Endodermal cell (in vitro differentiated cells): Measurements from ENCODE around the gene PIWIL1. TPM values are rescaled to one million over a fixed set of nuclear protein-coding genes. Genes with fewer than 3 reads are reported as not detected.

ENCODE experiments used
- DNase-seq: peaks from one replicate; pipeline ENCODE4 v3.0.0-alpha.2; 2017
- H3K27ac ChIP-seq: 2 replicates; pipeline ENCODE4 v1.5.1; 2013; ENCODE audit warnings: mild to moderate bottlenecking, low read depth, low read length, moderate library complexity
- H3K27me3 ChIP-seq: 2 replicates; pipeline ENCODE4 v1.6.1; 2013; ENCODE audit warnings: mild to moderate bottlenecking, low read length, moderate library complexity; ENCODE audit not compliant: insufficient read depth, control insufficient read depth, poor library complexity, severe bottlenecking
- H3K36me3 ChIP-seq: 2 replicates; pipeline ENCODE4 v1.7.0; 2013; ENCODE audit warnings: mild to moderate bottlenecking, low read length, moderate library complexity; ENCODE audit not compliant: control insufficient read depth, insufficient read depth
- H3K4me1 ChIP-seq: one replicate; pipeline ENCODE4 v1.7.0; 2013; ENCODE audit warnings: low read length; ENCODE audit not compliant: control insufficient read depth, insufficient read depth
- H3K4me3 ChIP-seq: 2 replicates; pipeline ENCODE4 v1.5.1; 2013; ENCODE audit warnings: mild to moderate bottlenecking, low read length, moderate library complexity
- H3K9ac ChIP-seq: 2 replicates; pipeline ENCODE4 v1.6.1; 2013; ENCODE audit warnings: mild to moderate bottlenecking, low read length, moderate library complexity; ENCODE audit not compliant: poor library complexity, severe bottlenecking; ENCODE audit errors: extremely low read depth
- H3K9me3 ChIP-seq: 2 replicates; pipeline ENCODE4 v1.6.1; 2013; ENCODE audit warnings: mild to moderate bottlenecking, low read length, moderate library complexity; ENCODE audit not compliant: control insufficient read depth
- H3K27ac Mint-ChIP-seq: 2 replicates; pipeline ENCODE4 v1.8.0; 2020; ENCODE audit warnings: mixed read lengths
- H3K27me3 Mint-ChIP-seq: 2 replicates; pipeline ENCODE4 v1.8.0; 2021; ENCODE audit warnings: mild to moderate bottlenecking, mixed read lengths; ENCODE audit not compliant: insufficient read depth
- H3K36me3 Mint-ChIP-seq: 2 replicates; pipeline ENCODE4 v1.8.0; 2020; ENCODE audit warnings: low read depth, mixed read lengths
- H3K4me1 Mint-ChIP-seq: 2 replicates; pipeline ENCODE4 v1.8.0; 2020; ENCODE audit warnings: mixed read lengths
- H3K4me3 Mint-ChIP-seq: 2 replicates; pipeline ENCODE4 v1.8.0; 2020; ENCODE audit warnings: mild to moderate bottlenecking, moderate library complexity, mixed read lengths
- H3K9me3 Mint-ChIP-seq: 2 replicates; pipeline ENCODE4 v1.8.0; 2020; ENCODE audit warnings: mild to moderate bottlenecking, mixed read lengths
- CTCF ChIP-seq: fragments of 200-600 bp; sonication (generic); conservative IDR thresholded peaks from 2 replicates; pipeline ENCODE4 v1.5.0; 2021; ENCODE audit warnings: antibody characterized with exemption, mild to moderate bottlenecking
- WGBS, 2 experiments: methylation state at CpG; one replicate each; pipeline versions ENCODE4 v1.1.5 to v1.1.7; 2013; ENCODE audit warnings: missing lambda C conversion rate in 2 of 2, mixed read lengths in 1 of 2; ENCODE audit not compliant: insufficient coverage in 1 of 2, insufficient read length in 1 of 2; 5-methylcytosine and 5-hydroxymethylcytosine counted together
- total RNA-seq, 2 donors: library from RNA; stranded (reverse); fragmentation: NEBNext Ultra II Directional in 1 of 2; extraction: Animal tissue kit (Norgen Biotek cat#: 25700) in 1 of 2; gene quantifications; 2 replicates in 1 of 2; 3 replicates in 1 of 2; pipeline ENCODE4 v1.2.1, GENCODE V29; 2021

PIWIL1 gene
- total RNA-seq, 2 donors from 2014 or later, result not detected

- H3K27ac ChIP-seq, result no peak overlapping the region
- no peaks in the 10 kb centered on the region for H3K36me3 ChIP-seq
- Mint-ChIP-seq H3K4me1 (no peaks in the 10 kb centered on the region), H3K36me3 (no peaks in the 10 kb centered on the region), H3K9me3 (no peaks in the 10 kb centered on the region), H3K4me3 (no peak overlapping the region), H3K27ac (no peak overlapping the region), H3K27me3 (peaks cover 2% of the 10 kb centered on the region)
- H3K27me3 ChIP-seq, result no peaks in the 10 kb centered on the region
- H3K9me3 ChIP-seq, result no peaks in the 10 kb centered on the region
- H3K4me1 ChIP-seq, result no peaks in the 10 kb centered on the region
- H3K4me3 ChIP-seq, result no peak overlapping the region
- no peak for DNase-seq
- H3K9ac ChIP-seq, result no peak overlapping the region
- WGBS, 2 experiments, result 90 to 98% methylated on average over 2 to 4 of the region's 4 CpGs
- no peak for TF ChIP-seq CTCF
Measured at GRCh38 chr12:130420071-130420470, 82.4 kb downstream of the PIWIL1 start.

DNA sequence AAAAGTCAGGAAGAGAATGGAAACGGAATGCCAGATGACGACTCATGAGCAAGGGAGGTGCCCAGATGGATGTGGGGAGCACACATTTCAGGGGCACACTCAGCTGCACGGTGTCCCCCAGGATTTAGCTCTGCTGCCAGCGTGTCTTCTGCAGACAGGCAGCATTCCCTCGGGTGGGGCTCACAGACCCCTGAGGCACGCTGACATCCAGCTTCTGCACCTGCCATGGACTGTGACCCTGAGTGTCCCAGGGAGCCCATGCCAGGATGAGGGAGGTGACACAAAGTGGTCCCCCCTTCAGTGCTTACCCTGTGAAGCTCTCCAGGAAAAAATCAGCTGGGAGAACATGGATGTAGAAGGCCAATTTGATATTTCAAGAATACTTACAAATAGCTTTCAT lies 84.2 kb downstream of the PIWIL1 start:
- H3K27me3 Mint-ChIP-seq, result peaks cover 2% of the 10 kb centered on the region
- no peaks in the 10 kb centered on the region for H3K9me3 Mint-ChIP-seq
- 74 to 76% methylated on average over 6 of the region's 6 CpGs for WGBS, 2 experiments
- H3K4me3 ChIP-seq, result no peak overlapping the region
- no peak for TF ChIP-seq CTCF
- no peaks in the 10 kb centered on the region for H3K4me1 Mint-ChIP-seq
- no peaks in the 10 kb centered on the region for H3K36me3 Mint-ChIP-seq
- no peaks in the 10 kb centered on the region for H3K27me3 ChIP-seq
- H3K4me1 ChIP-seq, result no peaks in the 10 kb centered on the region
- no peak overlapping the region for H3K9ac ChIP-seq
- no peaks in the 10 kb centered on the region for H3K36me3 ChIP-seq
- H3K4me3 Mint-ChIP-seq, result no peak overlapping the region
- no peak overlapping the region for H3K27ac Mint-ChIP-seq
- no peaks in the 10 kb centered on the region for H3K9me3 ChIP-seq
- DNase-seq, result no peak
- H3K27ac ChIP-seq, result no peak overlapping the region

Other genes starting within 250 kb of the PIWIL1 start
- under 1 TPM in 1 of 2 donors, not detected in 1; 0.18 TPM for gene FZD10, start 175.4 kb upstream of the PIWIL1 start, total RNA-seq